ENCODE results near the gene RNASEH2A. TPM values are rescaled to one million over a fixed set of nuclear protein-coding genes. Genes with fewer than 3 reads are reported as not detected.

RNASEH2A gene
- total RNA-seq, 1 donor from 2014 or later, result 22.1 TPM

- Mint-ChIP-seq H3K27me3 (no peaks in the 10 kb centered on the region), H3K27ac (no peak overlapping the region)
- POLR2A ChIA-PET, result interaction anchor here (0.6 to 7.4 kb wide), 5 partner anchors 11 to 157 kb away, joined by 3 to 80 read pairs (median 4); partner anchors contain the start of gene JUNB
Observed at GRCh38 chr19:12764698-12765097, 41.7 kb upstream of the RNASEH2A start.

GRCh38 chr19:12766051-12766521 is 40.3 kb upstream of the RNASEH2A start:
- POLR2A ChIA-PET, result interaction anchor here (0.6 to 7.4 kb wide), 7 partner anchors 16 to 81 kb away, joined by 3 to 80 read pairs (median 6); partner anchors contain the start of genes JUNB and RNASEH2A
- no peaks in the 10 kb centered on the region for H3K27me3 Mint-ChIP-seq

More at GRCh38 chr19:12764698-12765097, 41.7 kb upstream of the RNASEH2A start:
- H3K4me1 Mint-ChIP-seq, result peaks cover 10% of the 10 kb centered on the region
- H3K9me3 Mint-ChIP-seq, result no peaks in the 10 kb centered on the region
- CTCF ChIA-PET, result interaction anchor here (1.1 to 13.6 kb wide), 4 partner anchors 9 to 83 kb away, joined by 3 to 280 read pairs (median 76); partner anchors contain the start of genes JUNB and RNASEH2A
- intact Hi-C loops (cut with micrococcal nuclease), result no loop called here
- H3K4me3 Mint-ChIP-seq, result no peak overlapping the region
- H3K36me3 Mint-ChIP-seq (ENCODE audit: low read depth), result no peaks in the 10 kb centered on the region
- no peak for DNase-seq
- no peak for ATAC-seq (ENCODE audit: low read depth)
- TF ChIP-seq CTCF (IDR thresholded peaks at IDR 0.05), result no peak

GRCh38 chr19:12767150-12767549 is 39.2 kb upstream of the RNASEH2A start:
- no peak for ATAC-seq (ENCODE audit: low read depth)
- intact Hi-C loops (cut with micrococcal nuclease), result no loop called here
- DNase-seq, result no peak
- Mint-ChIP-seq H3K4me3 (no peak overlapping the region), H3K36me3 (ENCODE audit: low read depth) (no peaks in the 10 kb centered on the region), H3K4me1 (peaks cover 12% of the 10 kb centered on the region), H3K27ac (no peak overlapping the region), H3K9me3 (no peaks in the 10 kb centered on the region), H3K27me3 (no peaks in the 10 kb centered on the region)
- no peak for TF ChIP-seq CTCF (IDR thresholded peaks at IDR 0.05)
- ChIA-PET POLR2A (interaction anchor here (0.5 to 7.4 kb wide), 2 partner anchors 27 to 1390 kb away, joined by 4 to 80 read pairs; partner anchors contain the start of gene JUNB), CTCF (interaction anchor here (1.2 to 13.6 kb wide), 4 partner anchors 10 to 123 kb away, joined by 3 to 280 read pairs (median 77); partner anchors contain the start of genes GCDH and JUNB)

More at GRCh38 chr19:12766051-12766521, 40.3 kb upstream of the RNASEH2A start:
- DNase-seq, result peak; percentile 84
- Mint-ChIP-seq H3K36me3 (ENCODE audit: low read depth) (no peaks in the 10 kb centered on the region), H3K4me3 (peak overlapping the region; percentile 32), H3K4me1 (peaks cover 12% of the 10 kb centered on the region), H3K9me3 (no peaks in the 10 kb centered on the region), H3K27ac (no peak overlapping the region)
- TF ChIP-seq CTCF (IDR thresholded peaks at IDR 0.05), result peak; percentile 34
- ATAC-seq (ENCODE audit: low read depth), result peak; percentile 68
- CTCF ChIA-PET, result interaction anchor here (0.6 to 13.6 kb wide), 17 partner anchors 9 to 295 kb away, joined by 3 to 280 read pairs (median 3); partner anchors contain the start of genes FBXW9, GCDH, JUNB and RNASEH2A
- intact Hi-C loops (cut with micrococcal nuclease), result loop anchor here (1.0 kb wide), 3 partner anchors 11 to 81 kb away; no protein-coding TSS in a partner anchor

- Mint-ChIP-seq H3K4me3 (no peak overlapping the region), H3K9me3 (no peaks in the 10 kb centered on the region), H3K27ac (no peak overlapping the region), H3K36me3 (ENCODE audit: low read depth) (no peaks in the 10 kb centered on the region), H3K27me3 (no peaks in the 10 kb centered on the region), H3K4me1 (peaks cover 12% of the 10 kb centered on the region)
- CTCF ChIA-PET, result interaction anchor here (10.3 to 13.6 kb wide), 2 partner anchors 28 to 80 kb away, joined by 149 to 280 read pairs; partner anchors contain the start of gene JUNB
- ATAC-seq (ENCODE audit: low read depth) (no peak), DNase-seq (no peak)
- intact Hi-C loops (cut with micrococcal nuclease), result no loop called here
- TF ChIP-seq CTCF (IDR thresholded peaks at IDR 0.05), result no peak
- POLR2A ChIA-PET, result interaction anchor here (0.5 to 7.4 kb wide), 2 partner anchors 27 to 1391 kb away, joined by 4 to 80 read pairs; partner anchors contain the start of gene JUNB
Observed at GRCh38 chr19:12767666-12768065, 38.7 kb upstream of the RNASEH2A start.

- H3K36me3 Mint-ChIP-seq (ENCODE audit: low read depth), result no peaks in the 10 kb centered on the region
- H3K27me3 Mint-ChIP-seq, result no peaks in the 10 kb centered on the region
- no peak for TF ChIP-seq CTCF (IDR thresholded peaks at IDR 0.05)
- ChIA-PET POLR2A (interaction anchor here (0.6 to 7.4 kb wide), 4 partner anchors 25 to 38 kb away, joined by 3 to 80 read pairs (median 5); partner anchors contain the start of genes JUNB, PRDX2 and THSD8), CTCF (interaction anchor here (1.0 to 13.6 kb wide), 2 partner anchors 26 to 78 kb away, joined by 5 to 280 read pairs; partner anchors contain the start of gene JUNB)
- peak; percentile 55 for DNase-seq
- H3K27ac Mint-ChIP-seq, result no peak overlapping the region
- H3K4me3 Mint-ChIP-seq, result no peak overlapping the region
- no peaks in the 10 kb centered on the region for H3K9me3 Mint-ChIP-seq
- ATAC-seq (ENCODE audit: low read depth), result peak; percentile 91
- H3K4me1 Mint-ChIP-seq, result peaks cover 19% of the 10 kb centered on the region
- intact Hi-C loops (cut with micrococcal nuclease), result no loop called here
Observed at GRCh38 chr19:12769689-12770088, 36.7 kb upstream of the RNASEH2A start.
